Adrenal gland (tissue), 5 donors: ENCODE data around the gene ROBO2.

Source experiments
- CTCF ChIP-seq, 6 experiments: fragments of 450-650 bp in 4 of 6; fragments of 200-600 bp in 2 of 6; sonication (generic) in 1 of 6; IDR thresholded peaks; 1 replicate in 5 of 6; 2 replicates in 1 of 6; pipeline versions ENCODE4 v1.5.1 to v1.8.0; 2016 to 2021; ENCODE audit warnings: antibody characterized with exemption in 6 of 6, mild to moderate bottlenecking in 2 of 6, moderate library complexity in 1 of 6
- POLR2A ChIP-seq, 2 donors: fragments of 450-650 bp; IDR thresholded peaks; one replicate each; pipeline ENCODE4 v1.6.1; 2017; ENCODE audit warnings: antibody characterized with exemption in 2 of 2, mild to moderate bottlenecking in 2 of 2, moderate library complexity in 1 of 2
- donor health status: DM: no; HTN: no; CAD: no.

- TF ChIP-seq CTCF (IDR thresholded peaks at IDR 0.05), result no peak
- no peak for TF ChIP-seq POLR2A (IDR thresholded peaks at IDR 0.05)
These were observed 121.1 kb downstream of the ROBO2 start for GRCh38 chr3:77160931-77161497.
